ENCODE data around the gene CCDC171. TPM values are rescaled to one million over a fixed set of nuclear protein-coding genes. Genes with fewer than 3 reads are reported as not detected.

The CCDC171 gene
- total RNA-seq, 1 experiment from 2014 or later = 2.6 TPM

DNA sequence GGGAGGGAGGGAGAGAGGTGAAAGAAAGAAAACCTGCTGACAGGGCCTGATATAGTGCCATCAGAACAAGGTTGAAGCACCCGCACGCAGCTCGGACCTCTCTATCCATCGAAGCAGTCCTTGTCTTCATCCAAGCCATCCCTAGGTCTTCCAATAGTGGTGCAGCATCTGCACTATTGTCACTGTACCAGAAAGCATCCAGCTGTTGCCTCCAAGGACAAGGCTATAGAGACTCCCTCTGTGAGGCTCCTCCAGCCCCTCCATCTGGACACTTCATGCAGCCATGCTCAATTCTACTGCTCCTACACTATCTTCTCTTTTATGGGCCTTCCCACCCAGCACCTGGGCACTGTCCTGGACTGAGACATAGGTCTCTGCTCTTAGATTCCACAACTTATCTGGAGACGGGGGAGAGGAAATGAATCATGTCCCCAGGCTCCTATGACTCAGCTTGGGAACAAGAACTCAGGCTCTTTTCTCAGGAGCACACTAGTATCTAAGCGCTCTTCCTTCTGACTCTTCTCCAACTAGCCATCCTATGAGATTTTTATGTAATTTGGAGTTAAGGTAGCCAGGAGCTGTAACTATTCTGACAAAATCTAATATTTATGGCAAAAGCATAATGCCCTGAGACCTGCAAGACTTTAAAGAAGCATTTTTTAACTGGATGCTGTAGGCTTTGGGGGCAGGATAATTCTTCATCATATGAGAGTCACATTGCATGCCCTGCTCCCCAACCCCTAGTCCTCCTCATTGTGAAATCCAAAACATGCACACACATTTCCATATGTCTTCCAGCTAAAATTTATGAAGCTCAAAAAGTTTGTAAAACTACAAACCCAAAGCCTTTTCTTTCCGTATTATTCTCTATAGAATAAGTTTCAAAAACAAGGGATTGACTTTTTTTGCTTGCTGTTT lies 446.8 kb downstream of the CCDC171 start:
- H3K9me2 ChIP-seq (ENCODE audit: insufficient read depth) = no peaks in the 10 kb centered on the region
- DNase-seq (ENCODE audit: low read depth, low spot score) (peak; percentile 48), ATAC-seq (peak; percentile 89)
- no TSS peak for BruUV-seq (replicated peaks)
- no peaks in the 10 kb centered on the region for H3K79me2 ChIP-seq (ENCODE audit: insufficient read depth, low read length)
- no peaks in the 10 kb centered on the region for H4K20me1 ChIP-seq (ENCODE audit: insufficient read depth)
- TF ChIP-seq CBX3 (IDR thresholded peaks at IDR 0.05; ENCODE audit: low read depth) (no peak), TCF7L2 (IDR thresholded peaks at IDR 0.05; ENCODE audit: borderline replicate concordance, extremely low read depth, insufficient read depth, insufficient read length) (no peak), CEBPB (IDR thresholded peaks at IDR 0.05; ENCODE audit: low read depth) (no peak), EZH2 (IDR thresholded peaks at IDR 0.05) (no peak), SIN3A (IDR thresholded peaks at IDR 0.05; ENCODE audit: low read depth) (no peak), POLR2A (IDR thresholded peaks at IDR 0.05; ENCODE audit: borderline replicate concordance, extremely low read depth, insufficient read depth, insufficient read length) (no peak), ZFX (IDR thresholded peaks at IDR 0.05) (no peak), EGR1 (IDR thresholded peaks at IDR 0.05; ENCODE audit: low read depth) (no peak), SP1 (IDR thresholded peaks at IDR 0.05; ENCODE audit: low read depth) (0 out of 2 replicates have a peak, but pooled peaks have one; percentile 41), FOSL1 (IDR thresholded peaks at IDR 0.05; ENCODE audit: low read depth) (peak; percentile 70), RAD21 (IDR thresholded peaks at IDR 0.05; ENCODE audit: low read depth) (no peak), POLR2AphosphoS5 (IDR thresholded peaks at IDR 0.05; ENCODE audit: low read depth, low read length) (no peak), JUND (IDR thresholded peaks at IDR 0.05) (0 out of 2 replicates have a peak, but pooled peaks have one; percentile 37)
- TF ChIP-seq, protein P1, sequence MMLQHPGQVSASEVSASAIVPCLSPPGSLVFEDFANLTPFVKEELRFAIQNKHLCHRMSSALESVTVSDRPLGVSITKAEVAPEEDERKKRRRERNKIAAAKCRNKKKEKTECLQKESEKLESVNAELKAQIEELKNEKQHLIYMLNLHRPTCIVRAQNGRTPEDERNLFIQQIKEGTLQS (IDR thresholded peaks at IDR 0.05) = no peak
- TF ChIP-seq, protein P2, sequence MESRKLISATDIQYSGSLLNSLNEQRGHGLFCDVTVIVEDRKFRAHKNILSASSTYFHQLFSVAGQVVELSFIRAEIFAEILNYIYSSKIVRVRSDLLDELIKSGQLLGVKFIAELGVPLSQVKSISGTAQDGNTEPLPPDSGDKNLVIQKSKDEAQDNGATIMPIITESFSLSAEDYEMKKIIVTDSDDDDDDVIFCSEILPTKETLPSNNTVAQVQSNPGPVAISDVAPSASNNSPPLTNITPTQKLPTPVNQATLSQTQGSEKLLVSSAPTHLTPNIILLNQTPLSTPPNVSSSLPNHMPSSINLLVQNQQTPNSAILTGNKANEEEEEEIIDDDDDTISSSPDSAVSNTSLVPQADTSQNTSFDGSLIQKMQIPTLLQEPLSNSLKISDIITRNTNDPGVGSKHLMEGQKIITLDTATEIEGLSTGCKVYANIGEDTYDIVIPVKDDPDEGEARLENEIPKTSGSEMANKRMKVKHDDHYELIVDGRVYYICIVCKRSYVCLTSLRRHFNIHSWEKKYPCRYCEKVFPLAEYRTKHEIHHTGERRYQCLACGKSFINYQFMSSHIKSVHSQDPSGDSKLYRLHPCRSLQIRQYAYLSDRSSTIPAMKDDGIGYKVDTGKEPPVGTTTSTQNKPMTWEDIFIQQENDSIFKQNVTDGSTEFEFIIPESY (IDR thresholded peaks at IDR 0.05; ENCODE audit: extremely low read depth, insufficient replicate concordance, low read length) = no peak
- TF ChIP-seq, protein P3, sequence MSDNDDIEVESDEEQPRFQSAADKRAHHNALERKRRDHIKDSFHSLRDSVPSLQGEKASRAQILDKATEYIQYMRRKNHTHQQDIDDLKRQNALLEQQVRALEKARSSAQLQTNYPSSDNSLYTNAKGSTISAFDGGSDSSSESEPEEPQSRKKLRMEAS (IDR thresholded peaks at IDR 0.05) = no peak
- TF ChIP-seq, protein P4, sequence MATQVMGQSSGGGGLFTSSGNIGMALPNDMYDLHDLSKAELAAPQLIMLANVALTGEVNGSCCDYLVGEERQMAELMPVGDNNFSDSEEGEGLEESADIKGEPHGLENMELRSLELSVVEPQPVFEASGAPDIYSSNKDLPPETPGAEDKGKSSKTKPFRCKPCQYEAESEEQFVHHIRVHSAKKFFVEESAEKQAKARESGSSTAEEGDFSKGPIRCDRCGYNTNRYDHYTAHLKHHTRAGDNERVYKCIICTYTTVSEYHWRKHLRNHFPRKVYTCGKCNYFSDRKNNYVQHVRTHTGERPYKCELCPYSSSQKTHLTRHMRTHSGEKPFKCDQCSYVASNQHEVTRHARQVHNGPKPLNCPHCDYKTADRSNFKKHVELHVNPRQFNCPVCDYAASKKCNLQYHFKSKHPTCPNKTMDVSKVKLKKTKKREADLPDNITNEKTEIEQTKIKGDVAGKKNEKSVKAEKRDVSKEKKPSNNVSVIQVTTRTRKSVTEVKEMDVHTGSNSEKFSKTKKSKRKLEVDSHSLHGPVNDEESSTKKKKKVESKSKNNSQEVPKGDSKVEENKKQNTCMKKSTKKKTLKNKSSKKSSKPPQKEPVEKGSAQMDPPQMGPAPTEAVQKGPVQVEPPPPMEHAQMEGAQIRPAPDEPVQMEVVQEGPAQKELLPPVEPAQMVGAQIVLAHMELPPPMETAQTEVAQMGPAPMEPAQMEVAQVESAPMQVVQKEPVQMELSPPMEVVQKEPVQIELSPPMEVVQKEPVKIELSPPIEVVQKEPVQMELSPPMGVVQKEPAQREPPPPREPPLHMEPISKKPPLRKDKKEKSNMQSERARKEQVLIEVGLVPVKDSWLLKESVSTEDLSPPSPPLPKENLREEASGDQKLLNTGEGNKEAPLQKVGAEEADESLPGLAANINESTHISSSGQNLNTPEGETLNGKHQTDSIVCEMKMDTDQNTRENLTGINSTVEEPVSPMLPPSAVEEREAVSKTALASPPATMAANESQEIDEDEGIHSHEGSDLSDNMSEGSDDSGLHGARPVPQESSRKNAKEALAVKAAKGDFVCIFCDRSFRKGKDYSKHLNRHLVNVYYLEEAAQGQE (IDR thresholded peaks at IDR 0.05; ENCODE audit: low read depth) = no peak
- RAD21 ChIA-PET (ENCODE audit: low non-redundant PET in 1 of 2, low total read pairs in 2 of 2, uncharacterized antibody in 2 of 2, unreplicated experiment in 2 of 2) = no interaction called here
- H3K9me3 ChIP-seq (ENCODE audit: control insufficient read depth in 1 of 2, insufficient read depth in 1 of 2, low read depth in 1 of 2, low read length in 2 of 2) = no peaks in the 10 kb centered on the region
- H3K4me3 ChIP-seq (replicated peaks in 1 of 2; ENCODE audit: low read depth in 1 of 2, low read length in 2 of 2) = peak overlapping the region in 1 of 2 experiments; percentile 18; a peak in 1 of 4 replicates
- CTCF ChIA-PET = no interaction called here
- H3K36me3 ChIP-seq (ENCODE audit: control insufficient read depth in 1 of 2, insufficient read depth in 2 of 2, low read length in 2 of 2) = no peaks in the 10 kb centered on the region
- POLR2A ChIA-PET = no interaction called here
- intact Hi-C loops (cut with micrococcal nuclease) = no loop called here
- H2AFZ ChIP-seq (ENCODE audit: low read depth, low read length, poor library complexity, severe bottlenecking) = peak overlapping the region; percentile 67
- H3K27me3 ChIP-seq (ENCODE audit: insufficient read depth, low read length) = no peaks in the 10 kb centered on the region
- H3K27ac ChIP-seq (ENCODE audit: low read depth, low read length) = no peak overlapping the region
- H3K4me2 ChIP-seq (ENCODE audit: low read length) = peak overlapping the region; percentile 65
- no peak overlapping the region for H3K9ac ChIP-seq (ENCODE audit: low read length)
- H3K4me1 ChIP-seq (ENCODE audit: control insufficient read depth in 1 of 2, insufficient read depth in 2 of 2, low read length in 2 of 2) = peaks cover 0 to 25% of the 10 kb centered on the region in 2 experiments; a peak in 2 of 4 replicates
